ENCODE results near the gene RSPH9. TPM values are rescaled to one million over a fixed set of nuclear protein-coding genes. Genes with fewer than 3 reads are reported as not detected.
"Not testable (repeated sequence)": the region's sequence is repeated elsewhere in the genome, so short reads cannot be mapped to it uniquely, and the experiment has no call there.

Gene RSPH9
- total and polyA plus RNA-seq, 4 donors: under 0.01 to 0.19 (median 0.12) TPM

- no peak for TF ChIP-seq FOXA1 (IDR thresholded peaks at IDR 0.05)
- TF ChIP-seq, protein P1, sequence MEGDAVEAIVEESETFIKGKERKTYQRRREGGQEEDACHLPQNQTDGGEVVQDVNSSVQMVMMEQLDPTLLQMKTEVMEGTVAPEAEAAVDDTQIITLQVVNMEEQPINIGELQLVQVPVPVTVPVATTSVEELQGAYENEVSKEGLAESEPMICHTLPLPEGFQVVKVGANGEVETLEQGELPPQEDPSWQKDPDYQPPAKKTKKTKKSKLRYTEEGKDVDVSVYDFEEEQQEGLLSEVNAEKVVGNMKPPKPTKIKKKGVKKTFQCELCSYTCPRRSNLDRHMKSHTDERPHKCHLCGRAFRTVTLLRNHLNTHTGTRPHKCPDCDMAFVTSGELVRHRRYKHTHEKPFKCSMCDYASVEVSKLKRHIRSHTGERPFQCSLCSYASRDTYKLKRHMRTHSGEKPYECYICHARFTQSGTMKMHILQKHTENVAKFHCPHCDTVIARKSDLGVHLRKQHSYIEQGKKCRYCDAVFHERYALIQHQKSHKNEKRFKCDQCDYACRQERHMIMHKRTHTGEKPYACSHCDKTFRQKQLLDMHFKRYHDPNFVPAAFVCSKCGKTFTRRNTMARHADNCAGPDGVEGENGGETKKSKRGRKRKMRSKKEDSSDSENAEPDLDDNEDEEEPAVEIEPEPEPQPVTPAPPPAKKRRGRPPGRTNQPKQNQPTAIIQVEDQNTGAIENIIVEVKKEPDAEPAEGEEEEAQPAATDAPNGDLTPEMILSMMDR (IDR thresholded peaks at IDR 0.05; ENCODE audit: low read depth, low read length, missing input control): no peak
- peak in 1 of 2 donors; percentile 38 for TF ChIP-seq JUND (IDR thresholded peaks at IDR 0.05)
- no peak for TF ChIP-seq SP1 (IDR thresholded peaks at IDR 0.05)
Measured at GRCh38 chr6:43699564-43700186, 54.8 kb downstream of the RSPH9 start.

GRCh38 chr6:43700939-43701560, 56.2 kb downstream of the RSPH9 start:
- not testable (repeated sequence) for H3K27me3 ChIP-seq (ENCODE audit: control insufficient read depth in 4 of 4, insufficient read depth in 4 of 4, low read length in 3 of 4); H3K9ac ChIP-seq (ENCODE audit: low read depth in 1 of 2, low read length in 2 of 2); H3K9me3 ChIP-seq (ENCODE audit: control insufficient read depth in 4 of 4, low read length in 3 of 4); H3K36me3 ChIP-seq (ENCODE audit: control insufficient read depth in 4 of 4, insufficient read depth in 3 of 4, low read depth in 1 of 4, low read length in 3 of 4); H3K4me3 ChIP-seq (ENCODE audit: low read depth in 1 of 3, low read length in 3 of 3); H3K4me1 ChIP-seq (ENCODE audit: control insufficient read depth in 4 of 4, insufficient read depth in 4 of 4, low read length in 3 of 4); DNase-seq (ENCODE audit: low spot score); H3K27ac ChIP-seq (ENCODE audit: low read depth in 1 of 2, low read length in 2 of 2)
- WGBS: 81% methylated on average over 10 of the region's 10 CpGs

More at GRCh38 chr6:43699564-43700186, 54.8 kb downstream of the RSPH9 start:
- Histone ChIP-seq H3K4me1 (ENCODE audit: control insufficient read depth in 4 of 4, insufficient read depth in 4 of 4, low read length in 3 of 4) (peaks cover 0 to 8% (median 4%) of the 10 kb centered on the region in 4 donors), H3K9ac (ENCODE audit: low read depth in 1 of 2, low read length in 2 of 2) (peak overlapping the region in 1 of 2 donors; percentile 5), H3K36me3 (ENCODE audit: control insufficient read depth in 4 of 4, insufficient read depth in 3 of 4, low read depth in 1 of 4, low read length in 3 of 4) (no peaks in the 10 kb centered on the region), H3K9me3 (ENCODE audit: control insufficient read depth in 4 of 4, low read length in 3 of 4) (no peaks in the 10 kb centered on the region), H3K27ac (ENCODE audit: low read depth in 1 of 2, low read length in 2 of 2) (peak overlapping the region; percentile 43 to 71), H3K27me3 (ENCODE audit: control insufficient read depth in 4 of 4, insufficient read depth in 4 of 4, low read length in 3 of 4) (peaks cover 0 to 4% (median 0%) of the 10 kb centered on the region in 4 donors), H3K4me3 (ENCODE audit: low read depth in 1 of 3, low read length in 3 of 3) (no peak overlapping the region)
- DNase-seq (ENCODE audit: low spot score): no peak
- WGBS: 65% methylated on average over 7 of the region's 7 CpGs

GRCh38 chr6:43702171-43702533, 57.3 kb downstream of the RSPH9 start:
- Histone ChIP-seq H3K4me1 (ENCODE audit: control insufficient read depth in 4 of 4, insufficient read depth in 4 of 4, low read length in 3 of 4) (peaks cover 0 to 8% (median 4%) of the 10 kb centered on the region in 4 donors), H3K9ac (ENCODE audit: low read depth in 1 of 2, low read length in 2 of 2) (no peak overlapping the region)

More at GRCh38 chr6:43702171-43702533, 57.3 kb downstream of the RSPH9 start:
- TF ChIP-seq, protein P1 (IDR thresholded peaks at IDR 0.05; ENCODE audit: low read depth, low read length, missing input control): no peak
- TF ChIP-seq YY1 (IDR thresholded peaks at IDR 0.05) (no peak), JUND (IDR thresholded peaks at IDR 0.05) (no peak)
- H3K4me3 ChIP-seq (ENCODE audit: low read depth in 1 of 3, low read length in 3 of 3): no peak overlapping the region
- peaks cover 0 to 4% (median 0%) of the 10 kb centered on the region in 4 donors for H3K27me3 ChIP-seq (ENCODE audit: control insufficient read depth in 4 of 4, insufficient read depth in 4 of 4, low read length in 3 of 4)
- no peaks in the 10 kb centered on the region for H3K9me3 ChIP-seq (ENCODE audit: control insufficient read depth in 4 of 4, low read length in 3 of 4)
- no peaks in the 10 kb centered on the region for H3K36me3 ChIP-seq (ENCODE audit: control insufficient read depth in 4 of 4, insufficient read depth in 3 of 4, low read depth in 1 of 4, low read length in 3 of 4)
- no peak for DNase-seq (ENCODE audit: low spot score)
- H3K27ac ChIP-seq (ENCODE audit: low read depth in 1 of 2, low read length in 2 of 2): peak overlapping the region; percentile 47 to 65
- 33% methylated on average over 2 of the region's 2 CpGs for WGBS

Data from liver (tissue), 9 donors.